Measurements from ENCODE around the gene RAB12. TPM values are rescaled to one million over a fixed set of nuclear protein-coding genes. Genes with fewer than 3 reads are reported as not detected.

Gene RAB12
- total RNA-seq, 1 experiment from 2014 or later, result 30.8 TPM

- in situ Hi-C loops (cut with HindIII; ENCODE audit: low pct_unique_long_range_greater_than_20kb, low sequenced_read_pairs), result no loop called here
- DNase-seq (ENCODE audit: low read depth, low spot score), result no peak
Measured at GRCh38 chr18:8660316-8660715, 51.1 kb downstream of the RAB12 start.

GRCh38 chr18:8661754-8662559 is 52.7 kb downstream of the RAB12 start:
- in situ Hi-C loops (cut with HindIII; ENCODE audit: low pct_unique_long_range_greater_than_20kb, low sequenced_read_pairs), result no loop called here
- no peak for DNase-seq (ENCODE audit: low read depth, low spot score)

- no peak for DNase-seq (ENCODE audit: low read depth, low spot score)
- in situ Hi-C loops (cut with HindIII; ENCODE audit: low pct_unique_long_range_greater_than_20kb, low sequenced_read_pairs), result no loop called here
Measured at GRCh38 chr18:8662560-8663255, 53.5 kb downstream of the RAB12 start.

GRCh38 chr18:8667846-8668245 is 58.6 kb downstream of the RAB12 start:
- in situ Hi-C loops (cut with HindIII; ENCODE audit: low pct_unique_long_range_greater_than_20kb, low sequenced_read_pairs), result no loop called here

GRCh38 chr18:8668381-8668780 is 59.1 kb downstream of the RAB12 start:
- in situ Hi-C loops (cut with HindIII; ENCODE audit: low pct_unique_long_range_greater_than_20kb, low sequenced_read_pairs), result no loop called here
- no peak for DNase-seq (ENCODE audit: low read depth, low spot score)

More at GRCh38 chr18:8667846-8668245, 58.6 kb downstream of the RAB12 start:
- no peak for DNase-seq (ENCODE audit: low read depth, low spot score)

GRCh38 chr18:8669571-8669970 is 60.3 kb downstream of the RAB12 start:
- no peak for DNase-seq (ENCODE audit: low read depth, low spot score)
- in situ Hi-C loops (cut with HindIII; ENCODE audit: low pct_unique_long_range_greater_than_20kb, low sequenced_read_pairs), result no loop called here

GRCh38 chr18:8673256-8674209 is 64.3 kb downstream of the RAB12 start:
- in situ Hi-C loops (cut with HindIII; ENCODE audit: low pct_unique_long_range_greater_than_20kb, low sequenced_read_pairs), result no loop called here
- DNase-seq (ENCODE audit: low read depth, low spot score), result peak; percentile 35

- in situ Hi-C loops (cut with HindIII; ENCODE audit: low pct_unique_long_range_greater_than_20kb, low sequenced_read_pairs), result no loop called here
Measured at GRCh38 chr18:8675057-8675456, 65.8 kb downstream of the RAB12 start.

GRCh38 chr18:8681196-8681595 is 72.0 kb downstream of the RAB12 start:
- no peak for DNase-seq (ENCODE audit: low read depth, low spot score)
- in situ Hi-C loops (cut with HindIII; ENCODE audit: low pct_unique_long_range_greater_than_20kb, low sequenced_read_pairs), result no loop called here

More at GRCh38 chr18:8675057-8675456, 65.8 kb downstream of the RAB12 start:
- DNase-seq (ENCODE audit: low read depth, low spot score), result no peak

GRCh38 chr18:8684577-8684976 is 75.3 kb downstream of the RAB12 start:
- in situ Hi-C loops (cut with HindIII; ENCODE audit: low pct_unique_long_range_greater_than_20kb, low sequenced_read_pairs), result no loop called here
- DNase-seq (ENCODE audit: low read depth, low spot score), result no peak

GRCh38 chr18:8685141-8685913 is 76.1 kb downstream of the RAB12 start:
- peak; percentile 14 for DNase-seq (ENCODE audit: low read depth, low spot score)
- in situ Hi-C loops (cut with HindIII; ENCODE audit: low pct_unique_long_range_greater_than_20kb, low sequenced_read_pairs), result no loop called here

GRCh38 chr18:8685914-8686216 is 76.6 kb downstream of the RAB12 start:
- in situ Hi-C loops (cut with HindIII; ENCODE audit: low pct_unique_long_range_greater_than_20kb, low sequenced_read_pairs), result no loop called here
- no peak for DNase-seq (ENCODE audit: low read depth, low spot score)

GRCh38 chr18:8686611-8687010 is 77.4 kb downstream of the RAB12 start:
- no peak for DNase-seq (ENCODE audit: low read depth, low spot score)
- in situ Hi-C loops (cut with HindIII; ENCODE audit: low pct_unique_long_range_greater_than_20kb, low sequenced_read_pairs), result no loop called here

- in situ Hi-C loops (cut with HindIII; ENCODE audit: low pct_unique_long_range_greater_than_20kb, low sequenced_read_pairs), result no loop called here
- no peak for DNase-seq (ENCODE audit: low read depth, low spot score)
Measured at GRCh38 chr18:8688216-8688800, 79.1 kb downstream of the RAB12 start.

GRCh38 chr18:8688816-8689215 is 79.6 kb downstream of the RAB12 start:
- in situ Hi-C loops (cut with HindIII; ENCODE audit: low pct_unique_long_range_greater_than_20kb, low sequenced_read_pairs), result no loop called here
- DNase-seq (ENCODE audit: low read depth, low spot score), result no peak
